GM18868 (cell line): ENCODE data around the gene ERICH4.
"Not testable (repeated sequence)": the region's sequence is repeated elsewhere in the genome, so short reads cannot be mapped to it uniquely, and the experiment has no call there.

ENCODE experiments used
- ATAC-seq: cut with Tn5 transposase; IDR thresholded peaks from one replicate; pipeline ENCODE4 v1.9.1; 2021; ENCODE audit warnings: mild to moderate bottlenecking, moderate library complexity; ENCODE audit not compliant: unreplicated experiment

The ERICH4 gene

DNA sequence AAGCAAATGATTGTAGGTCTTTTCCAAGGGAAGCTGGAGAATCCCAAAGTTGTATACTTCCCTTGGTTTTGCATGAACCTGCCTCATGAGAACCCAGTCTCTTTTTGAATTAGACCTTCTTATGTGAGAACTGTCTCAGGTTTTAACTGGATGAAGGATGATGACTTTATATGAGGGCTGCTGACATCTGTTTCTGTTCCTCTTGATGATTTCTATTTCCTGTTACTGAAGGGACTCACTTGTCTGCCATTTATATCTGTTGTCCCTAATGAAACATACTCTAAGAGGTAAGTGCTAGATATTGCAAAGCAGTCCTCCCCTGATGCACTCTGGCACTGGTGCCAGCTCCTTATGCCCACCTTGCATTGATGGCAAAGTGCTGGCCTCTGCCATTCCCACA is 33.6 kb downstream of the ERICH4 start:
- ATAC-seq: no peak

DNA sequence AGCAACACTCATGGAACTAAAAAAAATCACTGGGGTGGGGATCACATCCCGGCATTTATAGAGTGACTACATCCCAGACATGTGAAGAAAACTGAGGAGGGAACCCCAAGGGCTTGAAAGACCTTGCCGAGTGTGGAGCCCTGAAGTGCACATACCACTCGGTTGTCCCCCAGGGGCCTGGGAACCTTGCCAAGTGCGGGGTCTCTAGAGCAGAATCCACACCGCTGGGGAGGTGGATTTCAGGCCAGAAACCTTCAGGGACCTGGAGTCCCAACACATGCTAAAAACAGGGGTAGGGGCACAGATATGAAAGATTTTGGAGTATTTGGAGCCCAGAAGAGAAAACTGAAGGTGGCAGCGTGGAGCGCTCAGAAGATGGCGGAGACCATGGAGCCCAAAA is 35.2 kb downstream of the ERICH4 start:
- no peak for ATAC-seq

DNA sequence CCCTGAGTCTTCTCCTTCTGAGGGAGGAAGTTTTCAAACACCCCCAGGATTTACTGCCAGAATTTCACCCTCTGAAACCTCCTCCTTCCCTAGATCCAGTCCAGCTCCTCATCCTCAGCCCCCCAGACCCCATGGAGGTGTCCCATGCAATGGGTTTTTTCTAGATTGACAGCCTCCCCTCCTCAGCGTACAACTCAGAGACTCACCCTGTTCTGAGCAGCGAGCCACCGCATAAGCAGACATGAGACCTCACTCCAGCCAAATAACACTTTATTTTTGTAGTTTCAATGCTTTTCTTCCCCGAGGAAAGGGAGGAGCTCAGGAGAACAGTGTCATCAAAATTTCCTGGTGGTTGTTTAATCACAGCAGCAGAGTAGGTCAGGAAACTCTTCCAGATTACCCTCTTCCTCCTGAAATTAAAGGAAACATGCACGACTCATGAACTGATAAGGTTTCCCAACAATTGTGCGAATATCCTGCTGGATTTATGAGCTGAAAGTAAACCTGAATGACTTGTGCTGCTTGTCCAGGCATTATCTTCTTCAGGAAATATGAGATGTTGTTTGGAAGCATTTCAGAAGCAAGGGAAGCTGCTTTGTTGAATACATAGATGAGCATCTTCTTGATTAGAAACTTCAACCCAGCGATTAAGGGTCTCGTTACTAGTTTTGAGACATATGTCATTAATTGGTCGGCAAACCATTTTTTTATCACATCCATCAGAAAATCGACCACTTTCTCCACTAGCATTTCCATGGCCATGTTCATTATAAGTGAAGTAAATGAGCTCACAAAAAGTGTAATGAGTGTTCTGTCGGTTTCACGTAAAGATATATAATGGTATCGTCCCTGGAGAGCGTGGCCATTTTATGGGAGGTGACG is 36.2 kb downstream of the ERICH4 start:
- ATAC-seq: no peak

DNA sequence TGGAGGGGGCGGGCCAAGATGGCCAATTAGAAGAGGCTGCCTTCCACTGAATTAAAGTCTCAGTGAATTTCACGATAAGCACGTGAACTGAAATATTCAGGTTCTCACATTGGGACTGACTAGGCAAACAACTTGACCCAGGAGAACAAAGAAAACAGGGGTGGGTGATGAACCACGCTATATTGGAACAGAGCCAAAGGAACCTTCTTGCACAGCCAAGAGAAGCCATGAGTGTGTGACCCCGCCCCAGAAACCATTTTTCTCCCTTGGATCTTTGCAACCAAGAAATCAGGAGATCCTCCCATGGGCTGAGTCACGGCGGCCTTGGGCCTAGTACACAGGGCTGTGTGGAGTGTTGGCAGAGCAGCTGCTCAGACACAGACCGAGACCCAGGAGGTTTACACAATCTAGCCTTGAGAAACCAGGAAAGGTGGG is 36.8 kb downstream of the ERICH4 start:
- no peak for ATAC-seq

DNA sequence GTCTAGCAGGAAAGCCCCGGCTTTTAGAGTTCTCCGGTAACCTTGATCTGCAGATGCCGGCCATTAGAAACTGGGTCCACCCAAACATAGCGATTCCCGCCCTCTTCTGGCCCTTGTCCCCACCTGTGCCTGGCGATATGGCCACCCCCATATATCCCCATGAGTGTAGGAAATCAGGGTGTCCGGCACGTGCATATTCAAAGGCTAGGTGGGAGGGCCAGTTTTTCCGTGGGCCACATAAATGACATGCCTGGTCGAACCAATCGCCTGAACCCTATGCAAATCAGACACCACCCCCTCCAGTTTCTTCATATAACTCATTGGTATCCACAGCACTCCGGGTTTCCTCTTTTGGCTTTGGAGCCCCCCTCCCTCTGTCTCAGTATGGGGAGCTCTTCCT is 37.4 kb downstream of the ERICH4 start:
- ATAC-seq: no peak

DNA sequence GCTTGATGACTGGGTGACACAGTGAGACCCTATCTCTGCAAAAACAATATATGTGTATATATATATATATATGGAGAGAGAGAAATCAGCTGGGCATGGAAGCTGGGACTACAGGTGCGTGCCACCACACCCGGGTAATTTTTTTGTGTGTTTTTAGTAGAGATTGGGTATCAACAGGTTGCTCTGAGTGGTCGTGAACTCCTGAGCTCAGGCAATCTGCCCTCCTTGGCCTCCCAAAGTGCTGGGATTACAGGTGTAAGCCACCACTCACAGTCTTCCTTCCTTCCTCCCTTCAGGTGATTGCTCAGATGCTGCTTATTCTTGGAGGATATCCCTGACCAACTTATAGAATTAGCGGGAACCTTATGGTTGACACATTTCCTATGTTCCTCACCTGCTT is 41.9 kb downstream of the ERICH4 start:
- no peak for ATAC-seq

DNA sequence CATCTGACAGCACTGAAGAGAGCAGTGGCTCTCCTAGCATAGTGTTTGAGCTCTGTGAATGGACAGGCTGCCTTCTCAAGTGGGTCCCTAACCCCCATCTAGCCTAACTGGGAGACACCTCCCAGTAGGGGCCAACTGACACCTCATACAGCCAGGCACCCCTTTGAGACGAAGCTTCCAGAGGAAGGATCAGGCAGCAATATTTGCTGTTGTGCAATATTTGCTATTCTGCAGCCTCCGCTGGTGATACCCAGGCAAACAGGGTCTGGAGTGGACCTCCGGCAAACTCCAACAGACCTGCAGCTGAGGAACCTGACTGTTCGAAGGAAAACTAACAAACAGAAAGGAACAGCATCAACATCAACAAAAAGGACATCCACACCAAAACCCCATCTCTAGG is 44.0 kb downstream of the ERICH4 start:
- not testable (repeated sequence) for ATAC-seq

DNA sequence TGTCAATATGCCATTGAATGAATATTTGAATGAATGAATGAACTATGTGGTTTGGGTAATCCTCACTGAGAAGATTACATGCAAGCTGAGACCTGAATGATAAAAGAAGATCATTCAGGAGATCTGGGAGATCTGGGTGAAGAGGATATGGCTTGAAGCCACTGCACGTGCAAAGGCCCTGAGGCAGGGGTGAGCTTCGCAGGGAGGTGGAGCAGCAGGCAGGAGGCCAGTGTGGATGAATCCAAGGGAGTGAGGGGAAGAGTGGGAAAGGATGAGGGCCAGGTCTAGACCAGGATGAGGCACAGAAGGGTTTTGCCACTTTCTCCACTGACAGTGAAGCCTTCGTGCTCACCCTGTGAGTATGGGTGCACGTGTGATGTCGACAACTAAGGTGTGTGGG is 49.9 kb downstream of the ERICH4 start:
- no peak for ATAC-seq
